ENCODE data around the gene TBC1D9. TPM values are rescaled to one million over a fixed set of nuclear protein-coding genes. Genes with fewer than 3 reads are reported as not detected.

Gene TBC1D9
- total RNA-seq, 2 donors from 2014 or later: 28.6 to 34.2 TPM

GRCh38 chr4:140726776-140727500, 29.2 kb downstream of the TBC1D9 start:
- intact Hi-C loops (cut with DNase I): no loop called here
- Histone ChIP-seq H3K4me3 (no peak overlapping the region), H3K9me3 (no peaks in the 10 kb centered on the region), H3K27ac (peak overlapping the region in 1 of 2 donors; percentile 44), H3K27me3 (replicated peaks; ENCODE audit: insufficient read depth) (no peaks in the 10 kb centered on the region), H3K36me3 (no peaks in the 10 kb centered on the region), H3K4me1 (replicated peaks) (peaks cover 20% of the 10 kb centered on the region)
- no peak for DNase-seq (ENCODE audit: low spot score)
- 68% methylated on average over 3 of the region's 3 CpGs for WGBS
- TF ChIP-seq POLR2A (IDR thresholded peaks at IDR 0.05) (no peak), POLR2AphosphoS5 (IDR thresholded peaks at IDR 0.05) (peak; percentile 48)

- TF ChIP-seq POLR2A (IDR thresholded peaks at IDR 0.05) (no peak), POLR2AphosphoS5 (IDR thresholded peaks at IDR 0.05) (no peak), CTCF (IDR thresholded peaks at IDR 0.05) (no peak)
- H3K4me3 ChIP-seq: no peak overlapping the region
- H3K4me1 ChIP-seq (replicated peaks): peaks cover 20% of the 10 kb centered on the region
- intact Hi-C loops (cut with DNase I): no loop called here
- no peaks in the 10 kb centered on the region for H3K9me3 ChIP-seq
- WGBS: 77% methylated on average over 5 of the region's 5 CpGs
- H3K36me3 ChIP-seq: no peaks in the 10 kb centered on the region
- DNase-seq (ENCODE audit: low spot score): no peak
- no peaks in the 10 kb centered on the region for H3K27me3 ChIP-seq (replicated peaks; ENCODE audit: insufficient read depth)
- peak overlapping the region in 1 of 2 donors; percentile 44 for H3K27ac ChIP-seq
Measured at GRCh38 chr4:140725556-140725955, 30.6 kb downstream of the TBC1D9 start.

GRCh38 chr4:140724760-140725159, 31.4 kb downstream of the TBC1D9 start:
- TF ChIP-seq POLR2A (IDR thresholded peaks at IDR 0.05) (no peak), CTCF (IDR thresholded peaks at IDR 0.05) (no peak), POLR2AphosphoS5 (IDR thresholded peaks at IDR 0.05) (no peak)
- H3K4me1 ChIP-seq (replicated peaks): peaks cover 26% of the 10 kb centered on the region
- intact Hi-C loops (cut with DNase I): no loop called here
- no peak for DNase-seq (ENCODE audit: low spot score)
- WGBS: 76% methylated on average over 5 of the region's 5 CpGs
- no peaks in the 10 kb centered on the region for H3K27me3 ChIP-seq (replicated peaks; ENCODE audit: insufficient read depth)
- H3K4me3 ChIP-seq: no peak overlapping the region
- no peaks in the 10 kb centered on the region for H3K36me3 ChIP-seq
- H3K9me3 ChIP-seq: no peaks in the 10 kb centered on the region
- no peak overlapping the region for H3K27ac ChIP-seq

- intact Hi-C loops (cut with DNase I): no loop called here
- H3K9me3 ChIP-seq: no peaks in the 10 kb centered on the region
- no peak for DNase-seq (ENCODE audit: low spot score)
- H3K27me3 ChIP-seq (replicated peaks; ENCODE audit: insufficient read depth): no peaks in the 10 kb centered on the region
- WGBS: 26% methylated on average over 9 of the region's 9 CpGs
- no peaks in the 10 kb centered on the region for H3K36me3 ChIP-seq
- peaks cover 7% of the 10 kb centered on the region for H3K4me1 ChIP-seq (replicated peaks)
- H3K27ac ChIP-seq: peak overlapping the region; percentile 60 to 61
- no peak for TF ChIP-seq CTCF (IDR thresholded peaks at IDR 0.05)
- no peak for TF ChIP-seq POLR2AphosphoS5 (IDR thresholded peaks at IDR 0.05)
- no peak for TF ChIP-seq POLR2A (IDR thresholded peaks at IDR 0.05)
- peak overlapping the region in 1 of 2 donors; percentile 15 for H3K4me3 ChIP-seq
Measured at GRCh38 chr4:140720387-140721304, 35.5 kb downstream of the TBC1D9 start.

- peaks cover 7% of the 10 kb centered on the region for H3K4me1 ChIP-seq (replicated peaks)
- H3K27me3 ChIP-seq (replicated peaks; ENCODE audit: insufficient read depth): no peaks in the 10 kb centered on the region
- no peak for DNase-seq (ENCODE audit: low spot score)
- intact Hi-C loops (cut with DNase I): no loop called here
- no peak overlapping the region for H3K4me3 ChIP-seq
- no peaks in the 10 kb centered on the region for H3K9me3 ChIP-seq
- TF ChIP-seq CTCF (IDR thresholded peaks at IDR 0.05) (no peak), POLR2AphosphoS5 (IDR thresholded peaks at IDR 0.05) (no peak), POLR2A (IDR thresholded peaks at IDR 0.05) (no peak)
- no peak overlapping the region for H3K27ac ChIP-seq
- no peaks in the 10 kb centered on the region for H3K36me3 ChIP-seq
- WGBS: 100% methylated on average over 2 of the region's 2 CpGs
Measured at GRCh38 chr4:140719686-140720085, 36.5 kb downstream of the TBC1D9 start.

All from prostate gland (tissue), 2 donors.